Esophagus squamous epithelium (tissue), 4 donors: ENCODE results near the gene SRSF9.

Experiments used
- POLR2A ChIP-seq, 4 donors: fragments of 450-650 bp; IDR thresholded peaks; one replicate each; pipeline ENCODE4 v1.6.1; 2017; ENCODE audit warnings: antibody characterized with exemption in 4 of 4, mild to moderate bottlenecking in 4 of 4, moderate library complexity in 3 of 4
- TF ChIP-seq, protein P1 (sequence below), 6 experiments: fragments of 450-650 bp in 4 of 6; fragments of 200-600 bp in 2 of 6; sonication (generic) in 2 of 6; IDR thresholded peaks; one replicate each; pipeline ENCODE4 v1.5.1; 2016 to 2019; ENCODE audit warnings: antibody characterized with exemption in 6 of 6, mild to moderate bottlenecking in 4 of 6, moderate library complexity in 4 of 6

DNA sequence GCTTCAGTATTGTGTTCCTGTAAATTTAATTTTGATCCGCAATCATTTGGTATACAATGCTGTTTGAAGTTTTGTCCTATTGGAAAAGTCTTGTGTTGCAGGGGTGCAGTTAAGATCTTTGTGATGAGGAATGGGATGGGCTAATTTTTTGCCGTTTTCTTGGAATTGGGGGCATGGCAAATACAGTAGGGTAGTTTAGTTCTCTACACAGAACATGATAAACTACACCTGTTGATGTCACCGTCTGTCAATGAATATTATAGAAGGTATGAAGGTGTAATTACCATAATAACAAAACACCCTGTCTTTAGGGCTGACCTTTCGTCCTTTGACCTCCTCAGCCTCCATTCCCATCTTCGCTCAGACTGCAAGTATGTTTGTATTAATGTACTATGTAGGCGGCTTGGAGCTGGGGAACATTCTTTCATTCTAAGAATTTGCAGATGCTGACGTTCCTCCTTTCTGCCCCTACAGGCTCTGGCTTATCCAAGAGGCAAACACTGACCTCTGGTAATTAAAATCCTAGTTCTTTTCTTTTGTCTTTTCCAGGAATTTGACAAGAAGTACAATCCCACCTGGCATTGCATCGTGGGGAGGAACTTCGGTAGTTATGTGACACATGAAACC, 28.1 kb upstream of the SRSF9 start:
- TF ChIP-seq, protein P1, sequence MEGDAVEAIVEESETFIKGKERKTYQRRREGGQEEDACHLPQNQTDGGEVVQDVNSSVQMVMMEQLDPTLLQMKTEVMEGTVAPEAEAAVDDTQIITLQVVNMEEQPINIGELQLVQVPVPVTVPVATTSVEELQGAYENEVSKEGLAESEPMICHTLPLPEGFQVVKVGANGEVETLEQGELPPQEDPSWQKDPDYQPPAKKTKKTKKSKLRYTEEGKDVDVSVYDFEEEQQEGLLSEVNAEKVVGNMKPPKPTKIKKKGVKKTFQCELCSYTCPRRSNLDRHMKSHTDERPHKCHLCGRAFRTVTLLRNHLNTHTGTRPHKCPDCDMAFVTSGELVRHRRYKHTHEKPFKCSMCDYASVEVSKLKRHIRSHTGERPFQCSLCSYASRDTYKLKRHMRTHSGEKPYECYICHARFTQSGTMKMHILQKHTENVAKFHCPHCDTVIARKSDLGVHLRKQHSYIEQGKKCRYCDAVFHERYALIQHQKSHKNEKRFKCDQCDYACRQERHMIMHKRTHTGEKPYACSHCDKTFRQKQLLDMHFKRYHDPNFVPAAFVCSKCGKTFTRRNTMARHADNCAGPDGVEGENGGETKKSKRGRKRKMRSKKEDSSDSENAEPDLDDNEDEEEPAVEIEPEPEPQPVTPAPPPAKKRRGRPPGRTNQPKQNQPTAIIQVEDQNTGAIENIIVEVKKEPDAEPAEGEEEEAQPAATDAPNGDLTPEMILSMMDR (IDR thresholded peaks at IDR 0.05) = no peak
- TF ChIP-seq POLR2A (IDR thresholded peaks at IDR 0.05) = no peak
